ENCODE measurements around the gene MVB12B.

DNA sequence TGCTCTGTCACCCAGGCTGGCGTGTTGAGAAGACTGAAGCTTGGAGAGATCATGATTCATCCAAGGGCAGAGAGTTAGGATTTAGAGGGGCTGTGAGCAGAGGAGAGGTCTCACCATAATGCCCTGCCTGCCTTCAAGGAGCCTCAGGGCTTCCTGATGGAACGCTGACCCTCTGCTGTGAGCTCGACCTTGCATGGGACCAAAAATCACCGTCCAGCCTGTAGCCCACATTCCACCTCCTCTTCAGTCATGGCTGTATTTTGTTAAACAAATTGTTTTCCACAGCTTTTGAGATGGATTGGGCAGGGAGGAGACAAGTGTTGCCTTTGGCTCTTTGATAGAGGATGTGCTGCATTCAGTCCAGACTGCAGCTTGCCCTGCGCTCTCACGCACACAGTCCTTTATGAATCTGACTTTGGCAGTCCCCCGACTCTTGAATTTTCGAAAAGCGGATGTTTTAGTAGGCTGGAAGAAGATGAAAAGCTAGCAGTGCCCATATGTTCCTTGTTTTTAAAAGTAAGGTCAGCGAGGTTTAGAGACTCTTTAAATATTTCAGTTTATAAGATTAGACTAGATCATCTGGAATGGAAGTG, 79.5 kb downstream of the MVB12B start:
- TF ChIP-seq FOXP2 (optimal IDR thresholded peaks at IDR 0.05; ENCODE audit: control extremely low read depth, extremely low read length, insufficient read depth) (no peak), EZH2 (IDR thresholded peaks at IDR 0.05) (no peak), POLR2AphosphoS5 (IDR thresholded peaks at IDR 0.05; ENCODE audit: borderline replicate concordance, low read depth, low read length) (no peak)
